Trophoblast cell (in vitro differentiated cells and primary cell): ENCODE data around the gene MEGF10.
"Not testable (repeated sequence)": the region's sequence is repeated elsewhere in the genome, so short reads cannot be mapped to it uniquely, and the experiment has no call there.

Experiments
- DNase-seq, 2 donors: peaks; one replicate each; pipeline ENCODE4 v3.0.0-alpha.2; 2016
- H2AFZ ChIP-seq: 2 replicates; pipeline ENCODE4 v1.6.1; 2013; ENCODE audit warnings: low read length, moderate library complexity, mild to moderate bottlenecking; ENCODE audit not compliant: insufficient read depth, poor library complexity
- H2AK5ac ChIP-seq: 2 replicates; pipeline ENCODE4 v1.6.1; 2013; ENCODE audit warnings: mild to moderate bottlenecking, low read length
- H2BK120ac ChIP-seq: 2 replicates; pipeline ENCODE4 v1.6.1; 2013; ENCODE audit warnings: low read length, mild to moderate bottlenecking, moderate library complexity; ENCODE audit not compliant: insufficient read depth, poor library complexity
- H2BK12ac ChIP-seq: 2 replicates; pipeline ENCODE4 v1.6.1; 2013; ENCODE audit warnings: mild to moderate bottlenecking, low read length, moderate library complexity
- H2BK5ac ChIP-seq: 2 replicates; pipeline ENCODE4 v1.6.1; 2013; ENCODE audit warnings: low read length, low read depth, moderate library complexity, mild to moderate bottlenecking; ENCODE audit not compliant: poor library complexity
- H3K14ac ChIP-seq: 2 replicates; pipeline ENCODE4 v1.6.1; 2013; ENCODE audit warnings: mild to moderate bottlenecking, low read length
- H3K18ac ChIP-seq: 2 replicates; pipeline ENCODE4 v1.6.1; 2013; ENCODE audit warnings: mild to moderate bottlenecking, low read length
- H3K23ac ChIP-seq: 2 replicates; pipeline ENCODE4 v1.6.1; 2013; ENCODE audit warnings: low read length
- H3K27ac ChIP-seq: 2 replicates; pipeline ENCODE4 v1.5.1; 2013; ENCODE audit warnings: low read depth, mild to moderate bottlenecking, inconsistent platforms, low read length, moderate library complexity
- H3K27me3 ChIP-seq: 2 replicates; pipeline ENCODE4 v1.6.1; 2013; ENCODE audit warnings: inconsistent platforms, mild to moderate bottlenecking, low read length, moderate library complexity; ENCODE audit not compliant: insufficient read depth
- H3K36me3 ChIP-seq, 2 experiments: 1 replicate in 1 of 2; 2 replicates in 1 of 2; pipeline ENCODE4 v1.6.1; 2013; ENCODE audit warnings: low read length in 2 of 2, mild to moderate bottlenecking in 2 of 2, moderate library complexity in 1 of 2; ENCODE audit not compliant: insufficient read depth in 2 of 2, control insufficient read depth in 1 of 2
- H3K4ac ChIP-seq: 2 replicates; pipeline ENCODE4 v1.6.1; 2013; ENCODE audit warnings: low read depth, mild to moderate bottlenecking, low read length, moderate library complexity
- H3K4me1 ChIP-seq, 2 experiments: 1 replicate in 1 of 2; 2 replicates in 1 of 2; pipeline ENCODE4 v1.6.1; 2013; ENCODE audit warnings: low read length in 2 of 2, mild to moderate bottlenecking in 2 of 2, moderate library complexity in 1 of 2; ENCODE audit not compliant: insufficient read depth in 2 of 2, control insufficient read depth in 1 of 2
- H3K4me2 ChIP-seq: 2 replicates; pipeline ENCODE4 v1.6.1; 2013; ENCODE audit warnings: inconsistent platforms, mild to moderate bottlenecking, low read length, moderate library complexity
- H3K4me3 ChIP-seq: 2 replicates; pipeline ENCODE4 v1.5.1; 2013; ENCODE audit warnings: mild to moderate bottlenecking, low read depth, low read length, inconsistent platforms
- H3K79me1 ChIP-seq: one replicate; pipeline ENCODE4 v1.6.1; 2013; ENCODE audit warnings: low read length
- H3K79me2 ChIP-seq: 2 replicates; pipeline ENCODE4 v1.6.1; 2013; ENCODE audit warnings: low read length, mild to moderate bottlenecking; ENCODE audit not compliant: control insufficient read depth, insufficient read depth, poor library complexity
- H3K9ac ChIP-seq: 2 replicates; pipeline ENCODE4 v1.6.1; 2013; ENCODE audit warnings: mild to moderate bottlenecking, low read length
- H3K9me3 ChIP-seq: 2 replicates; pipeline ENCODE4 v1.6.1; 2013; ENCODE audit warnings: low read depth, mild to moderate bottlenecking, control low read depth, inconsistent platforms, low read length; ENCODE audit not compliant: insufficient read depth
- H4K12ac ChIP-seq: 2 replicates; pipeline ENCODE4 v1.6.1; 2013; ENCODE audit warnings: low read depth, mild to moderate bottlenecking, low read length, moderate library complexity
- H4K8ac ChIP-seq: 2 replicates; pipeline ENCODE4 v1.6.1; 2013; ENCODE audit warnings: low read depth, mild to moderate bottlenecking, low read length, moderate library complexity
- H4K91ac ChIP-seq: one replicate; pipeline ENCODE4 v1.6.1; 2013; ENCODE audit warnings: low read depth, mild to moderate bottlenecking, low read length, moderate library complexity
- WGBS: extraction: QIAGEN DNeasy Blood & Tissue Kit; methylation state at CpG from one replicate; pipeline ENCODE4 v1.1.7; 2013; ENCODE audit warnings: missing lambda C conversion rate; ENCODE audit not compliant: insufficient read length, insufficient coverage; ENCODE audit errors: extremely low coverage; 5-methylcytosine and 5-hydroxymethylcytosine counted together

The MEGF10 gene

DNA sequence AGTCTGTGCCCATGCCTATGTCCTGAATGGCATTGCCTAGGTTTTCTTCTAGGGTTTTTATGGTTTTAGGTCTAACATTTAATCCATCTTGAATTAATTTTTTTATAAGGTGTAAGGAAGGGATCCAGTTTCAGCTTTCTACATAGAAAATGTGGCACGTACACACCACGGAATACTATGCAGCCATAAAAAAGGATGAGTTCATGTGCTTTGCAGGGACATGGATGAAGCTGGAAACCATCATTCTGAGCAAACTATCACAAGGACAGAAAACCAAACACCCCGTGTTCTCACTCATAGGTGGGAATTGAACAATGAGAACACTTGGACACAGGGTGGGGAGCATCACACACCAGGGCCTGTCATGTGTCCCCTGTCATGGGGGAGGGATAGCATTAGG, 26.8 kb downstream of the MEGF10 start:
- H3K4me1 ChIP-seq, H3K18ac ChIP-seq: not testable (repeated sequence)
- WGBS, result no CpG with 5 or more reads among the region's 3 CpGs

DNA sequence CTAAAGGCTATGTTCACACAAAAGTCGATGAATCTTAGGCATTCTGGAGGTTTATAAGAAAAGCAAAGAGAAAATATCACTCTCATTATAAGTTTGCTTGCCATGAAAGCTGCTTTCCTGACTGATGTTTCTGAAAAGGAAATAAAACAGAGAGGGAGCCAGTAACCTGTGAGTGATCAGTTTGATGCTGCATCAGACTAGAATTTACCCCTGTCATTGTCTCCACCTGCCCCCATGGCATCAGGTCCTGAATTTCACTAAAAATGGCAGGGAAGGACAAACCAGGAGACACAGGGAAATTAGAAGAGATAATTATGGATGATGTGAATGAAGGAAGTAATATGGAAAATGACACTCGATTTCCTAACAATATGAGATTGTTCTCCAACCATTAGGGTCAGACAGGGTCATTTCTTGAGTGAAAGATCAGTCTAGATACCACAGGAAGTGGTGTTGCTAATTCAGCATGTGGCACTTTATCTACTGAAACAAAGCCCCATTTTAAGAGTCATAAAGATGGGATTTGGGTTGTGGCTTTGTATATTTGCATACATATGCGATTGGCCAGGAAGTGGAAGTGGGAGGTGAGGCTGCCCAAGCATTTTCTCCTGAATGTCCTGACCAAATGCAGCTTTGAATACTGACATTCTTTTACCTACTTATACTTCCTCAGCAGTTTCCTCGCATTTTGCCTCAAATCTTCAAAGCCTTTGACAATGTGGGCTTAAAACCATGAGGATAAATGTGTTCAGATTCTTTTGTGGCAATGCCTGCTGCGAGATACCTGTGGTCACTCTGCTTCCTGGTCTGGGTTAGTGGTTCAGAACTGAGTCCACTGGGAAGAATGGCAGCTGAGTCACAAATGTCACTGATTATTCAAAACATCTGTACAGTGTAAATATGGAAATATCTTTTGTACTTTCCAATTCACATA, 29.7 kb downstream of the MEGF10 start:
- H3K23ac ChIP-seq, result no peak overlapping the region
- H2BK120ac ChIP-seq, result no peak overlapping the region
- H3K9ac ChIP-seq, result no peak overlapping the region
- no peak overlapping the region for H2AK5ac ChIP-seq
- H3K18ac ChIP-seq, result no peak overlapping the region
- H3K4me2 ChIP-seq, result no peak overlapping the region
- H3K4me3 ChIP-seq, result no peak overlapping the region
- no peak overlapping the region for H2AFZ ChIP-seq
- H3K79me1 ChIP-seq, result no peaks in the 10 kb centered on the region
- no peaks in the 10 kb centered on the region for H3K9me3 ChIP-seq
- no peak for DNase-seq
- WGBS, result no CpG with 5 or more reads among the region's 5 CpGs
- H3K14ac ChIP-seq, result no peak overlapping the region
- no peaks in the 10 kb centered on the region for H3K4me1 ChIP-seq
- H3K79me2 ChIP-seq, result no peaks in the 10 kb centered on the region
- no peak overlapping the region for H4K8ac ChIP-seq
- H3K36me3 ChIP-seq, result no peaks in the 10 kb centered on the region
- no peak overlapping the region for H3K4ac ChIP-seq
- H2BK5ac ChIP-seq, result no peak overlapping the region
- H3K27ac ChIP-seq, result no peak overlapping the region
- H4K91ac ChIP-seq, result no peak overlapping the region
- no peak overlapping the region for H2BK12ac ChIP-seq
- H4K12ac ChIP-seq, result no peak overlapping the region
- no peaks in the 10 kb centered on the region for H3K27me3 ChIP-seq

More for the DNA sequence above, 26.8 kb downstream of the MEGF10 start:
- not testable (repeated sequence) for H4K12ac ChIP-seq, H3K4ac ChIP-seq, H2BK12ac ChIP-seq, H3K79me1 ChIP-seq, H3K36me3 ChIP-seq, H2BK120ac ChIP-seq, H3K79me2 ChIP-seq, H3K9me3 ChIP-seq, H3K14ac ChIP-seq, H4K8ac ChIP-seq, H3K27me3 ChIP-seq, H4K91ac ChIP-seq, H3K9ac ChIP-seq, H3K27ac ChIP-seq, H3K23ac ChIP-seq, H3K4me3 ChIP-seq, H2AK5ac ChIP-seq, H2BK5ac ChIP-seq, H3K4me2 ChIP-seq, DNase-seq, H2AFZ ChIP-seq

DNA sequence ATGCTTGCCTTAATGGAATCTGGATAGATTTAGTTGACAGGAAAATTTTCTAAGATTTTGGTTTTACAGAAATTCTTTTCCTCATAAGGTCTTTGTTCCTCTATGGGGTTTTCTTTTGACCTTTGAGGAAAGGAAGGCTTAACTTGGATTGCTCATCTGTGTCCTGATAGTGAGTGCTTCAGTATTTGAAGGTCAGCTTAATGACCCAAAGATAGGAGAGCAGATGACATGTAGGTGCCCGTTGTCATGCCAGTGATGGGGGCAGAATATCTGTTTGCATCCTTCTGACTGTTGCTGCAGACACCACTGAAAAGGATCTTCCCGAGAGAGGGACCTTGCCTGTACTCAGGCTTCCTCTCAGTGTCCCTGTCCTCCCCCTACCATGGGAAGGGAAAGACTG, 30.9 kb downstream of the MEGF10 start:
- Histone ChIP-seq H2BK12ac (no peak overlapping the region), H2BK5ac (no peak overlapping the region), H3K79me1 (no peaks in the 10 kb centered on the region), H3K4ac (no peak overlapping the region), H3K9ac (no peak overlapping the region), H3K36me3 (no peaks in the 10 kb centered on the region), H3K14ac (no peak overlapping the region), H2AFZ (no peak overlapping the region), H4K12ac (no peak overlapping the region), H3K27me3 (no peaks in the 10 kb centered on the region), H3K4me2 (no peak overlapping the region), H2BK120ac (no peak overlapping the region), H4K91ac (no peak overlapping the region), H3K27ac (no peak overlapping the region), H3K4me3 (no peak overlapping the region), H3K9me3 (no peaks in the 10 kb centered on the region), H2AK5ac (no peak overlapping the region), H4K8ac (no peak overlapping the region), H3K79me2 (no peaks in the 10 kb centered on the region), H3K23ac (no peak overlapping the region), H3K18ac (no peak overlapping the region), H3K4me1 (no peaks in the 10 kb centered on the region)
- DNase-seq, result no peak
- WGBS, result no CpG with 5 or more reads among the region's 2 CpGs

DNA sequence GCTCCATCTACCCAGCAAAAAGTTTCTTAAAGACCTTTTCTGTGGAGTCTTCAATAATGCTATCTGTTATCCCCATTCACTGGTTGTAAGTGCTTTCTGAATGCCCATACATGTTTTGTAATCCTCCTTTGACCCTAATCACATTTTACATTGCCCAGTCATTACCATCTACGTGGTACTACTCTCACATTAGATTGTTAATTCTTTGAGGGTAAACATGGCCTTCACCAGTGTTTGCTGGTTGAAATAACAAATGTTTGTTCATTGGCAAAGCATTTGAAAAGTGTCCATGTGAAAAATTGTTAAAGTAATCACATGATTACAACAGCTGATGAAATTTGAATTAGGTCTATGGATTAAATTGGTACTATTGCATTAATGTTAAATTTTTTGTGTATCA, 31.8 kb downstream of the MEGF10 start:
- Histone ChIP-seq H3K79me2 (no peaks in the 10 kb centered on the region), H3K9me3 (no peaks in the 10 kb centered on the region), H3K27me3 (no peaks in the 10 kb centered on the region), H3K79me1 (no peaks in the 10 kb centered on the region), H3K27ac (no peak overlapping the region), H3K18ac (no peak overlapping the region), H2AFZ (no peak overlapping the region), H3K9ac (no peak overlapping the region), H3K4me2 (no peak overlapping the region), H3K36me3 (no peaks in the 10 kb centered on the region), H2BK120ac (no peak overlapping the region), H4K12ac (no peak overlapping the region), H2BK12ac (no peak overlapping the region), H2AK5ac (no peak overlapping the region), H3K23ac (no peak overlapping the region), H3K14ac (no peak overlapping the region), H3K4me3 (no peak overlapping the region), H3K4me1 (no peaks in the 10 kb centered on the region), H2BK5ac (no peak overlapping the region), H3K4ac (no peak overlapping the region), H4K91ac (no peak overlapping the region), H4K8ac (no peak overlapping the region)
- WGBS, result no CpG with 5 or more reads among the region's 1 CpG
- no peak for DNase-seq
